OCI-LY7 (cell line): Measurements from ENCODE around the gene TMED1. TPM values are rescaled to one million over a fixed set of nuclear protein-coding genes. Genes with fewer than 3 reads are reported as not detected.

Experiments used
- BruUV-seq: library from RNA; stranded (reverse); fragments of 400-500 nt; replicated peaks from 2 replicates; lab custom pipeline; 2021; lab: Mats Ljungman, UMichigan
- CTCF ChIA-PET: fragments of 300-600 bp; sonication (Branson Sonifier 250); formaldehyde crosslinking; loops from one replicate; lab custom pipeline; 2022; ENCODE audit warnings: antibody characterized with exemption; ENCODE audit not compliant: unreplicated experiment; lab: Charles Lee
- POLR2A ChIA-PET: fragments of 300-600 bp; sonication (Branson Sonifier 250); formaldehyde crosslinking; loops from one replicate; lab custom pipeline; 2022; ENCODE audit warnings: antibody characterized with exemption; lab: Charles Lee
- DNase-seq: peaks from one replicate; pipeline ENCODE4 v3.0.0-alpha.2; 2015; ENCODE audit warnings: low spot score
- H2AFZ ChIP-seq: fragments of 200-600 bp; sonication (generic), shearing (Covaris generic); 2 replicates; pipeline ENCODE4 v1.6.1; 2014; ENCODE audit warnings: mild to moderate bottlenecking, antibody characterized with exemption, low read length, moderate library complexity
- H3K27ac ChIP-seq: fragments of 200-600 bp; sonication (generic); 2 replicates; pipeline ENCODE4 v1.5.1; 2014; ENCODE audit warnings: mixed run types, low read depth, mild to moderate bottlenecking, moderate library complexity, low read length, inconsistent platforms; ENCODE audit not compliant: poor library complexity, severe bottlenecking
- H3K36me3 ChIP-seq: fragments of 200-600 bp; sonication (generic); 2 replicates; pipeline ENCODE4 v1.6.1; 2014; ENCODE audit warnings: mild to moderate bottlenecking, antibody characterized with exemption, low read length, moderate library complexity, mixed read lengths; ENCODE audit not compliant: insufficient read depth
- H3K4me1 ChIP-seq: fragments of 200-600 bp; sonication (generic); 2 replicates; pipeline ENCODE4 v1.5.1; 2014; ENCODE audit warnings: mild to moderate bottlenecking, low read length; ENCODE audit not compliant: insufficient read depth, poor library complexity, severe bottlenecking
- H3K4me2 ChIP-seq: fragments of 200-600 bp; sonication (generic); 2 replicates; pipeline ENCODE4 v1.6.1; 2014; ENCODE audit warnings: mild to moderate bottlenecking, low read length
- H3K4me3 ChIP-seq: fragments of 200-600 bp; sonication (generic); 2 replicates; pipeline ENCODE4 v1.5.1; 2014; ENCODE audit warnings: mild to moderate bottlenecking, low read depth, low read length; ENCODE audit not compliant: poor library complexity, severe bottlenecking
- H3K79me2 ChIP-seq: fragments of 200-600 bp; sonication (generic); 2 replicates; pipeline ENCODE4 v1.6.1; 2016; ENCODE audit warnings: low read depth, mild to moderate bottlenecking, low read length, moderate library complexity, mixed read lengths; ENCODE audit not compliant: insufficient read depth
- H3K9me2 ChIP-seq: fragments of 200-600 bp; sonication (generic); 2 replicates; pipeline ENCODE4 v1.6.1; 2016; ENCODE audit warnings: mild to moderate bottlenecking, low read length, mixed read lengths; ENCODE audit not compliant: insufficient read depth
- H3K9me3 ChIP-seq: fragments of 200-600 bp; sonication (generic); 2 replicates; pipeline ENCODE4 v1.6.1; 2014; ENCODE audit warnings: mild to moderate bottlenecking, mixed run types, low read length, mixed read lengths
- H4K20me1 ChIP-seq: fragments of 200-600 bp; sonication (generic); 2 replicates; pipeline ENCODE4 v1.6.1; 2014; ENCODE audit warnings: mild to moderate bottlenecking, antibody characterized with exemption, low read length, moderate library complexity, mixed read lengths; ENCODE audit not compliant: insufficient read depth
- EZH2phosphoT487 ChIP-seq: fragments of 200-600 bp; sonication (generic); IDR thresholded peaks from 2 replicates; pipeline ENCODE4 v1.6.1; 2018; ENCODE audit warnings: low read depth, borderline replicate concordance, mild to moderate bottlenecking, mixed run types, antibody characterized with exemption, low read length, moderate library complexity, mixed read lengths
- intact Hi-C: fragments of 100-400 bp; cut with micrococcal nuclease; formaldehyde crosslinking; loops from one replicate; pipeline ENCODE4 v1.10.0; 2022; ENCODE audit not compliant: unreplicated experiment
- total RNA-seq, 2 experiments: library from RNA; depleted of rRNA in 1 of 2; stranded (reverse); fragments of >200 nt in 1 of 2; shearing (Covaris generic) in 1 of 2; gene quantifications; 2 replicates each; pipeline ENCODE4 v1.2.3, GENCODE V29; 2014 to 2022
- TF ChIP-seq, protein P1 (sequence below): fragments of 200-600 bp; sonication (generic); conservative IDR thresholded peaks from 2 replicates; pipeline ENCODE4 v1.5.1; 2014; ENCODE audit warnings: mild to moderate bottlenecking, antibody characterized with exemption, low read length, moderate library complexity, mixed read lengths

The TMED1 gene
- total RNA-seq, 2 experiments from 2014 or later: 13.2 to 22.5 TPM

DNA sequence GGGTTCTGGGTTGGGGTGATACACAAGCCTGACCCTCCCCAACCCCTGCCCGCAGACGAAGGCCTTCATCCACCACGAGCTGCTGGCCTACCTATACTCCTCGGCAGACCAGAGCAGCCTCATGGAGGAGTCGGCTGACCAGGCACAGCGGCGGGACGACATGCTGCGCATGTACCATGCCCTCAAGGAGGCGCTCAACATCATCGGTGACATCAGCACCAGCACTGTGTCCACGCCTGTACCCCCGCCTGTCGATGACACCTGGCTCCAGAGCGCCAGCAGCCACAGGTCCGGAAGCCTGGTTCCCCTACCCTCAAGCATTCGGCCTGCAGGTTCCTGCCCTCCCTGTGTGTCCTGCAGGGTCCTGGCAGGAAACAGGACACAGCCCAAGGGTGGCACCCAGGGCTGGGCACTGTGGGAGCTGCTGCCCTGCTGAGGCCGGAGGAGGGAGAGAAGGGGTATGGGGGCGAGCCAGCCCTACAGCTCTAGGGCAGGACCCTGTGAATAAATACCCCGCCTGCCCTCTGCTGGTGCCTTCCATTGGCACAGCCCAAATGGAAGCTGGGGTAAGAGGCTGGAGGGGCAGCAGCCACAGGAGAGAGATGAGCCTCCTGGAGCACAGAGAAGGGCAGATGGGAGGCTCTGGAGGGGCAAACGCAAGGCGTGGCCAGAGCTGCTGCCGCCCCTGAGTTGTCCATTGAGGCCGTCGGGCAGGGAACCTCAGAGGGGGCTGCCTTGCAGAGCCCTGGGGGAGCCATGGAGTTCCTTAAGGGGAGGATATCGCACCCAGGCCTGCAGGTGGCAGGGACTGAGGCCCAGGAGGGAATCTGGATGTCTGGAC is 6.8 kb downstream of the TMED1 start:
- Histone ChIP-seq H3K4me2 (no peak overlapping the region), H3K9me2 (no peaks in the 10 kb centered on the region), H4K20me1 (no peaks in the 10 kb centered on the region), H3K4me1 (no peaks in the 10 kb centered on the region), H2AFZ (no peak overlapping the region), H3K27ac (no peak overlapping the region), H3K9me3 (no peaks in the 10 kb centered on the region), H3K36me3 (peaks cover 62% of the 10 kb centered on the region), H3K4me3 (no peak overlapping the region), H3K79me2 (no peaks in the 10 kb centered on the region)
- intact Hi-C loops: loop anchor here (1.0 kb wide), 1 partner anchor 112 kb away; no protein-coding TSS in a partner anchor
- BruUV-seq: no TSS peak
- CTCF ChIA-PET: interaction anchor here (1.1 kb wide), 1 partner anchor 127 kb away, joined by 3 read pairs; no protein-coding TSS in a partner anchor
- POLR2A ChIA-PET: interaction anchor here (0.6 kb wide), 1 partner anchor 26 kb away, joined by 3 read pairs; no protein-coding TSS in a partner anchor
- TF ChIP-seq, protein P1, sequence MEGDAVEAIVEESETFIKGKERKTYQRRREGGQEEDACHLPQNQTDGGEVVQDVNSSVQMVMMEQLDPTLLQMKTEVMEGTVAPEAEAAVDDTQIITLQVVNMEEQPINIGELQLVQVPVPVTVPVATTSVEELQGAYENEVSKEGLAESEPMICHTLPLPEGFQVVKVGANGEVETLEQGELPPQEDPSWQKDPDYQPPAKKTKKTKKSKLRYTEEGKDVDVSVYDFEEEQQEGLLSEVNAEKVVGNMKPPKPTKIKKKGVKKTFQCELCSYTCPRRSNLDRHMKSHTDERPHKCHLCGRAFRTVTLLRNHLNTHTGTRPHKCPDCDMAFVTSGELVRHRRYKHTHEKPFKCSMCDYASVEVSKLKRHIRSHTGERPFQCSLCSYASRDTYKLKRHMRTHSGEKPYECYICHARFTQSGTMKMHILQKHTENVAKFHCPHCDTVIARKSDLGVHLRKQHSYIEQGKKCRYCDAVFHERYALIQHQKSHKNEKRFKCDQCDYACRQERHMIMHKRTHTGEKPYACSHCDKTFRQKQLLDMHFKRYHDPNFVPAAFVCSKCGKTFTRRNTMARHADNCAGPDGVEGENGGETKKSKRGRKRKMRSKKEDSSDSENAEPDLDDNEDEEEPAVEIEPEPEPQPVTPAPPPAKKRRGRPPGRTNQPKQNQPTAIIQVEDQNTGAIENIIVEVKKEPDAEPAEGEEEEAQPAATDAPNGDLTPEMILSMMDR: peak; percentile 63
- TF ChIP-seq EZH2phosphoT487: no peak
- peak; percentile 43 for DNase-seq

DNA sequence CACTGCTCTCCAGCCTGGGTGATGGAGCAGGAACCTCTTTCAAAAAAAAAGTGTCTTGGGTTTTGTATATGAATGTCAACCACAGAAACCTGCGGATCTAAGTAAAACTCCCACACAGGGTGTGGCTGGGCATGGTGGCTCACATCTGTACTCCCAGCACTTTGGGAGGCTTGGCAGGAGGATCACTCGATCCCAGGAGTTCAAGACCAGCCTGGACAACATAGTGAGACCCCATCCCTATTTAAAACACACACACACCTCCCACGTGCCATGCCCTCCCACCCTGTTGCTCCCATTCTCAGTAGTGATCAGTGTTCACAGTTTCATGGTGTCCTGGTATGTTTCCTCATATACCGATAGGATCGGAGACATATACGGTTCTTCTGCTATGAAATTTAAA is 9.2 kb downstream of the TMED1 start:
- Histone ChIP-seq H3K79me2 (no peaks in the 10 kb centered on the region), H3K9me3 (no peaks in the 10 kb centered on the region), H3K36me3 (peaks cover 59% of the 10 kb centered on the region), H3K4me1 (no peaks in the 10 kb centered on the region), H3K9me2 (no peaks in the 10 kb centered on the region), H3K4me3 (no peak overlapping the region), H3K27ac (no peak overlapping the region), H2AFZ (no peak overlapping the region), H3K4me2 (no peak overlapping the region), H4K20me1 (no peaks in the 10 kb centered on the region)
- POLR2A ChIA-PET: no interaction called here
- CTCF ChIA-PET: no interaction called here
- BruUV-seq: no TSS peak
- intact Hi-C loops: no loop called here
- TF ChIP-seq, protein P1: no peak
- TF ChIP-seq EZH2phosphoT487: no peak
- DNase-seq: no peak

- Histone ChIP-seq H3K36me3 (peaks cover 58% of the 10 kb centered on the region), H3K27ac (no peak overlapping the region), H3K9me3 (no peaks in the 10 kb centered on the region), H3K9me2 (no peaks in the 10 kb centered on the region), H3K4me1 (no peaks in the 10 kb centered on the region), H3K4me2 (no peak overlapping the region), H3K79me2 (no peaks in the 10 kb centered on the region), H4K20me1 (no peaks in the 10 kb centered on the region), H3K4me3 (no peak overlapping the region), H2AFZ (no peak overlapping the region)
- CTCF ChIA-PET: no interaction called here
- TF ChIP-seq EZH2phosphoT487: no peak
- TF ChIP-seq, protein P1: no peak
- no TSS peak for BruUV-seq
- intact Hi-C loops: no loop called here
- POLR2A ChIA-PET: no interaction called here
- DNase-seq: no peak
Measured at GRCh38 chr19:10826231-10826630, 9.8 kb downstream of the TMED1 start.
